ENCODE results near the gene COMMD8. TPM values are rescaled to one million over a fixed set of nuclear protein-coding genes. Genes with fewer than 3 reads are reported as not detected.

The COMMD8 gene
- total and polyA plus RNA-seq, 10 of the 15 experiments (the other 5 are each of a cell fraction or from before 2014, with no cell fraction given): 27.6 to 156 (median 48.4) TPM

- intact Hi-C loops (cut with micrococcal nuclease; ENCODE audit: unreplicated experiment): no loop called here
- Histone ChIP-seq H3K79me2 (ENCODE audit: control insufficient read depth, insufficient read depth, low read length) (peaks cover 18% of the 10 kb centered on the region), H3K9ac (ENCODE audit: control insufficient read depth, insufficient read depth, low read length) (no peak overlapping the region), H2AFZ (ENCODE audit: control insufficient read depth, low read depth, low read length) (peak overlapping the region; percentile 97; the same call in 1 of the 2 replicates), H3K4me2 (ENCODE audit: control insufficient read depth, insufficient read depth) (no peak overlapping the region), H4K20me1 (ENCODE audit: control insufficient read depth, insufficient read depth) (no peaks in the 10 kb centered on the region), H3K27me3 (replicated peaks in 1 of 2; ENCODE audit: control insufficient read depth in 2 of 2, insufficient read depth in 2 of 2, low read length in 1 of 2) (no peaks in the 10 kb centered on the region), H3K4me1 (ENCODE audit: control insufficient read depth, insufficient read depth, low read length) (peaks cover 22% of the 10 kb centered on the region), H3K4me3 (no peak overlapping the region), H3K9me3 (replicated peaks; ENCODE audit: control insufficient read depth, insufficient read depth, low read length) (no peaks in the 10 kb centered on the region), H3K27ac (ENCODE audit: control insufficient read depth, insufficient read depth) (peak overlapping the region; percentile 42), H3K36me3 (ENCODE audit: control insufficient read depth in 2 of 2, insufficient read depth in 2 of 2, low read length in 1 of 2) (no peaks in the 10 kb centered on the region)
- ChIA-PET POLR2A (interaction anchor here (0.6 to 3.4 kb wide), 6 partner anchors 12 to 489 kb away, joined by 3 to 21 read pairs (median 5); partner anchors contain the start of gene ATP10D), SMC1A (ENCODE audit: uncharacterized antibody, unreplicated experiment) (interaction anchor here (1.1 to 10.8 kb wide), 8 partner anchors 14 to 45 kb away, joined by 3 to 126 read pairs (median 10); partner anchors contain the start of gene ATP10D), CTCF (interaction anchor here (1.3 to 5.0 kb wide), 6 partner anchors 19 to 99 kb away, joined by 3 to 79 read pairs (median 21); partner anchors contain the start of gene ATP10D), RAD21 (ENCODE audit: unreplicated experiment) (interaction anchor here (1.0 to 5.6 kb wide), 5 partner anchors 12 to 68 kb away, joined by 3 to 84 read pairs (median 37); partner anchors contain the start of gene ATP10D)
- peak; percentile 81 for FAIRE-seq
- WGBS (ENCODE audit: insufficient coverage, insufficient replicate concordance, low lambda C conversion rate, missing lambda C conversion rate): 5% methylated on average over 2 of the region's 2 CpGs
- peak; percentile 59 for DNase-seq (ENCODE audit: low read depth, low spot score)
- in situ Hi-C loops (cut with MboI): no loop called here
- no TSS peak for BruUV-seq (replicated peaks)
- ATAC-seq: peak; percentile 64
- TF ChIP-seq SPI1 (IDR thresholded peaks at IDR 0.05; ENCODE audit: borderline replicate concordance, insufficient read depth, low read depth, low read length) (peak; percentile 91), ESRRA (IDR thresholded peaks at IDR 0.05; ENCODE audit: low read length) (no peak), MAX (IDR thresholded peaks at IDR 0.05; ENCODE audit: low read depth, low read length) (no peak), MEF2B (IDR thresholded peaks at IDR 0.05; ENCODE audit: partially characterized antibody, poor library complexity, severe bottlenecking) (no peak), BACH1 (IDR thresholded peaks at IDR 0.05; ENCODE audit: borderline replicate concordance) (no peak), SRF (IDR thresholded peaks at IDR 0.05; ENCODE audit: low read depth in 2 of 2, low read length in 2 of 2) (peak; percentile 87 to 98), JUNB (IDR thresholded peaks at IDR 0.05) (peak; percentile 52; the same call in 1 of the 2 replicates), TCF12 (IDR thresholded peaks at IDR 0.05; ENCODE audit: low read depth, low read length) (no peak), IRF3 (IDR thresholded peaks at IDR 0.05) (no peak), NR2C2 (IDR thresholded peaks at IDR 0.05; ENCODE audit: borderline replicate concordance, control insufficient read depth, insufficient read length, low read depth) (no peak), ZNF274 (IDR thresholded peaks at IDR 0.05; ENCODE audit: insufficient read depth, insufficient read length) (no peak), PBX3 (IDR thresholded peaks at IDR 0.05; ENCODE audit: insufficient replicate concordance, low read depth, low read length) (no peak), GABPA (IDR thresholded peaks at IDR 0.05; ENCODE audit: low read depth) (no peak), E4F1 (IDR thresholded peaks at IDR 0.05; ENCODE audit: borderline replicate concordance, partially characterized antibody) (no peak), MTA3 (IDR thresholded peaks at IDR 0.05; ENCODE audit: borderline replicate concordance, low read length) (no peak), NR2F1 (conservative IDR thresholded peaks at IDR 0.05) (peak; percentile 40; the same call in 1 of the 2 replicates), FOXM1 (IDR thresholded peaks at IDR 0.05; ENCODE audit: low read depth, low read length) (peak; percentile 48; the same call in 1 of the 2 replicates), KAT2A (conservative IDR thresholded peaks at IDR 0.05; ENCODE audit: control insufficient read depth, low read depth, low read length) (no peak), SMAD1 (IDR thresholded peaks at IDR 0.05; ENCODE audit: low read depth, partially characterized antibody) (no peak), PAX5 (IDR thresholded peaks at IDR 0.05; ENCODE audit: borderline replicate concordance, low read depth, low read length) (peak; percentile 95), ZNF207 (IDR thresholded peaks at IDR 0.05; ENCODE audit: borderline replicate concordance) (no peak)
Measured at GRCh38 chr4:47465004-47465403, 1.5 kb upstream of the COMMD8 start.
